HFF-Myc (cell line): ENCODE data around the gene CFAP74.

Experiments
- DNase-seq: peaks from one replicate; pipeline ENCODE4 v3.0.0-alpha.2; 2011; ENCODE audit warnings: low read depth; ENCODE audit errors: extremely low read depth
- H3K4me3 ChIP-seq: replicated peaks from 2 replicates; pipeline ENCODE4 v1.5.1; 2011; ENCODE audit warnings: low read depth, mild to moderate bottlenecking, control low read depth, low read length
- TF ChIP-seq, protein P1 (sequence below): IDR thresholded peaks from 2 replicates; pipeline ENCODE4 v1.5.1; 2012; ENCODE audit warnings: mild to moderate bottlenecking, low read depth, low read length, control low read depth; ENCODE audit errors: missing control alignments

The CFAP74 gene

DNA sequence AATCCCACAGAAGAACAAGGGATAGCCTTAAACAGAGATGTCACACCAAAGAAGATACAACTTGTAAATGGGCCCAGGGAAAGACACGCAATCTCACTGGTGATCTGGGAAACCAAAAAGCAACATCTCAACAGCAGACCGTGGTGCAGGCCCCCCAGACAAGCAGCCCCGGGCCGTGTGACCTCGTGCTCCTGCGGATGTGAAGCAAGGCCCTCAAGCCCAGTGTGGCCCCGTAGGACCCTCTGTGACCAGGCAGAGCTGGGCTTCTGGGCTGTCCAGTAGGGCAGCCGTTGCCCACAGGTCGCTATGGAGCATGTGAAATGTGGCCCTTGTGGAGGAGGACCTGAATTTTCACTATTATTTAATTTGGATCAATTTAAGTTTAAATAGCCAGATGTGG lies 49.6 kb downstream of the CFAP74 start:
- TF ChIP-seq, protein P1, sequence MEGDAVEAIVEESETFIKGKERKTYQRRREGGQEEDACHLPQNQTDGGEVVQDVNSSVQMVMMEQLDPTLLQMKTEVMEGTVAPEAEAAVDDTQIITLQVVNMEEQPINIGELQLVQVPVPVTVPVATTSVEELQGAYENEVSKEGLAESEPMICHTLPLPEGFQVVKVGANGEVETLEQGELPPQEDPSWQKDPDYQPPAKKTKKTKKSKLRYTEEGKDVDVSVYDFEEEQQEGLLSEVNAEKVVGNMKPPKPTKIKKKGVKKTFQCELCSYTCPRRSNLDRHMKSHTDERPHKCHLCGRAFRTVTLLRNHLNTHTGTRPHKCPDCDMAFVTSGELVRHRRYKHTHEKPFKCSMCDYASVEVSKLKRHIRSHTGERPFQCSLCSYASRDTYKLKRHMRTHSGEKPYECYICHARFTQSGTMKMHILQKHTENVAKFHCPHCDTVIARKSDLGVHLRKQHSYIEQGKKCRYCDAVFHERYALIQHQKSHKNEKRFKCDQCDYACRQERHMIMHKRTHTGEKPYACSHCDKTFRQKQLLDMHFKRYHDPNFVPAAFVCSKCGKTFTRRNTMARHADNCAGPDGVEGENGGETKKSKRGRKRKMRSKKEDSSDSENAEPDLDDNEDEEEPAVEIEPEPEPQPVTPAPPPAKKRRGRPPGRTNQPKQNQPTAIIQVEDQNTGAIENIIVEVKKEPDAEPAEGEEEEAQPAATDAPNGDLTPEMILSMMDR: no peak
- no peak overlapping the region for H3K4me3 ChIP-seq
- DNase-seq: no peak

DNA sequence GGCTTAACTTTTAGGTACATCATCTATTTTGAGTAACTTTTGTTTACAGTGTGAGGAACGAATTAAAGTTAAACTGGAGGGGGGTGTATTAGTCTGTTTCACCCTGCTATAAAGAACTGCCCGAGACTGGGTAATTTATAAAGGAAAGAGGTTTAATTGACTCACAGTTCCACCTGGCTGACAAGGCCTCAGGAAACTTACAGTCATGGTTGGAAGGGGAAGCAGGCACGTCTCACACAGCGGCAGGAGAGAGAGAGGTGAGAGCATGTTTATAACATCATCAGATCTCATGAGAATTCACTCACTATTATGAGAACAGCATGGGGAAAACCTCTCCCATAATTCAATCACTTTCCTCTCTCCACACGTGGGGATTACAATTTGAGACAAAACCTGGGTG lies 52.6 kb downstream of the CFAP74 start:
- TF ChIP-seq, protein P1: no peak
- H3K4me3 ChIP-seq: no peak overlapping the region
- no peak for DNase-seq

DNA sequence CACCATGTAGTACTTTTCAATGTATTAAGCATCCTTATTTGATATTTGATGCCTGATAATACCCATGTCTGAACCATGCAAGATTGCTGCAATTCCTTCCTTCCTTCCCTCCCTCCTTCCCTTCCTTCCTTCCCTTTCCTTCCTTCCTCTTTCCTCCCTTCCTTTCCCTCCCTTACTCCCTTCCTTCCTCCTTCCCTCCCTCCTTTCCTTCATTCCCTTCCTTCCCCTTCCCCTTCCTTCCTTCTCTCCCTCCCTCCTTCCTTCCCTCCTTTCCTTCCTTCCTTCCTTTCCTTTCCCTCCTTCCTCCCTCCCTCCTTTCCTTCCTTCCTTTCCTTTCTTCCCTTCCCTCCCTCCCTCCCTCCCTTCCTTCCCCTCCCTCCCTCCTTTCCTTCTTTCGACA lies 54.8 kb downstream of the CFAP74 start:
- TF ChIP-seq, protein P1: no peak
- H3K4me3 ChIP-seq: no peak overlapping the region
- no peak for DNase-seq

DNA sequence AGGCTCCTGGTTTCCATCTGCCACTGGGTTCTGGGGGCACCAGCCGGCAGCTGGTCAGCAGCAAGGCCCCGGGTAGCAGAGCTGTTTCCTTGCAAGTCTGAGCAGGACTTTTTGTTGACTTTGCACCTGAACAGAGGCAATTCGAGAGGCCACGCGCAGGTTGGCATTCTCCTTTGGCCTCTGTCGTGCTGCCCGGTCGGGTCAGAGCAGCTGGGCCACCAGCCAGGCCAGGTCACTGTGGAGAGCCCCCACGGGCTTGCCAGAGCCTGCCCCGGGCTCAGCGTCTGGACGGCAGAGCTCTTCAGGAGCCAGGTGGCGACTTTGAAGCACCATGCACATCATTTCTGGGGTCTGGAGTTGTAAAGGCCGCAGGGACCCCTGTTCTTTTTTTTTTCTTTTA lies 56.1 kb downstream of the CFAP74 start:
- H3K4me3 ChIP-seq: no peak overlapping the region
- no peak for DNase-seq

DNA sequence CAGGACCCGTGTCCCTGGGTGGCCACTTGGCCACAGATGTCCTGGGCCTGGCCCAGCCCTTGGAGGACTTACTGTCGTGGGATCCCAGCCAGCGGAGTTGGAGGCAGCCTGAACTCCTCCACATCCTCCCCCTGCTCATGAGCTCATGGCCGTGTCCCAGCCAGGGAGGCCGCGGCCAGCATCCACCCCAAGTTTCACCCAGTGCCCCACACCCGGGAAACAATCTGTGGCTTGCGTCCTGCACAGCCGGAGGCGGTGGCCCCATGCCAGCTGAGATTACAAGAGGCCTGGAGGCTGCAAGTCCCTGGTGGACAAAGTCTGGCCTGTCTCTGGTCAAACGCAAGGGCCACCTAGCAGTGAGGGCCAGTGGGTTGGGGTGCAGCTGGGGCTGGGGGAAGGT lies 57.0 kb downstream of the CFAP74 start:
- TF ChIP-seq, protein P1: no peak
- DNase-seq: no peak

More for the DNA sequence above, 56.1 kb downstream of the CFAP74 start:
- TF ChIP-seq, protein P1: no peak

DNA sequence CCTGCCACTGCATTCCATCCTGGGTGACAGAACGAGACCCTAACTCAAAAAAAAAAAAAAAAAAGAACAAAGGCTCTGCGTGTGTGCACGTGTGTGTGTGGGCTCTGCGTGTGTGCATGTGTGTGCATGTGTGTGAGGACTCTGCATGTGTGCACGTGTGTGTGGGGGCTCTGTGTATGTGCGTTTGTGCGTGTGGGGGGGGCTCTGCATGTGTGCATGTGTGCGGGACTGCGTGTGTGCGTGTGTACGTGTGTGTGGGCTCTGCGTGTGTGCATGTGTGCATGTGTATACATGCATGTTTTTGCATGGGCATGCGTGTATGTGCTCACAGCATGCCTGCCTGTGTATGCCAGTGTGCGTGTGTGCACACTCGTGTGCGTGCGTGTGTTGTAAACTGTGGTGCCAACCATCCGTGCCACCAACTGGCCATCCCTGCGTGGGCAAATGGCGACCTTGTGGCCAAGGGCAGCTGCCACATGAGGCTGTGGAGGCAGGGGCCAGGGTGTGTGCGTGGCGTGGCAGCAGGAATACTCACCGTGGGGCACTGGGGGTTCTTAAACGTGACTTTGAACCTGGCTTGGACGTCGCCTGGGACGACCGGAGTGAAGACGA lies 57.7 kb downstream of the CFAP74 start:
- no peak for DNase-seq
- H3K4me3 ChIP-seq: no peak overlapping the region
- TF ChIP-seq, protein P1: no peak

More for the DNA sequence above, 57.0 kb downstream of the CFAP74 start:
- no peak overlapping the region for H3K4me3 ChIP-seq
